Mesendoderm (in vitro differentiated cells): ENCODE results near the gene COL12A1.

Experiments used
- DNase-seq: peaks from one replicate; pipeline ENCODE4 v3.0.0; 2013
- H2AK5ac ChIP-seq: 2 replicates; pipeline ENCODE4 v1.6.1; 2013; ENCODE audit warnings: low read length, inconsistent platforms
- H2BK120ac ChIP-seq: 2 replicates; pipeline ENCODE4 v1.6.1; 2013; ENCODE audit warnings: low read depth, mild to moderate bottlenecking, low read length, moderate library complexity, mixed read lengths
- H2BK15ac ChIP-seq: replicated peaks from 2 replicates; pipeline ENCODE4 v1.6.1; 2013; ENCODE audit warnings: low read depth, mild to moderate bottlenecking, moderate library complexity
- H2BK5ac ChIP-seq: 2 replicates; pipeline ENCODE4 v1.6.1; 2013; ENCODE audit warnings: low read length, inconsistent platforms
- H3K18ac ChIP-seq: 2 replicates; pipeline ENCODE4 v1.6.1; 2013; ENCODE audit warnings: mild to moderate bottlenecking, low read length, mixed read lengths
- H3K23ac ChIP-seq: one replicate; pipeline ENCODE4 v1.6.1; 2013; ENCODE audit warnings: low read length
- H3K27ac ChIP-seq: 2 replicates; pipeline ENCODE4 v1.5.1; 2013; ENCODE audit warnings: low read depth, mild to moderate bottlenecking, inconsistent platforms, low read length, moderate library complexity
- H3K27me3 ChIP-seq: 2 replicates; pipeline ENCODE4 v1.6.1; 2013; ENCODE audit warnings: low read length, control low read depth, mild to moderate bottlenecking, inconsistent platforms; ENCODE audit not compliant: insufficient read depth, poor library complexity
- H3K36me3 ChIP-seq: 2 replicates; pipeline ENCODE4 v1.6.1; 2013; ENCODE audit warnings: low read length, inconsistent platforms; ENCODE audit not compliant: control insufficient read depth, insufficient read depth
- H3K4ac ChIP-seq: one replicate; pipeline ENCODE4 v1.6.1; 2013; ENCODE audit warnings: low read depth, mild to moderate bottlenecking, low read length, moderate library complexity
- H3K4me1 ChIP-seq: 2 replicates; pipeline ENCODE4 v1.6.1; 2013; ENCODE audit warnings: low read depth, low read length, inconsistent platforms; ENCODE audit not compliant: control insufficient read depth
- H3K4me2 ChIP-seq: 2 replicates; pipeline ENCODE4 v1.6.1; 2013; ENCODE audit warnings: low read length
- H3K4me3 ChIP-seq: 2 replicates; pipeline ENCODE4 v1.5.1; 2013; ENCODE audit warnings: mild to moderate bottlenecking, low read length
- H3K56ac ChIP-seq: one replicate; pipeline ENCODE4 v1.6.1; 2013; ENCODE audit warnings: low read length
- H3K79me1 ChIP-seq: 2 replicates; pipeline ENCODE4 v1.6.1; 2013; ENCODE audit warnings: low read length, inconsistent platforms
- H3K79me2 ChIP-seq: 2 replicates; pipeline ENCODE4 v1.6.1; 2013; ENCODE audit warnings: mild to moderate bottlenecking, low read length; ENCODE audit not compliant: control insufficient read depth, insufficient read depth
- H3K9ac ChIP-seq: 2 replicates; pipeline ENCODE4 v1.6.1; 2013; ENCODE audit warnings: low read length, inconsistent platforms
- H4K5ac ChIP-seq: one replicate; pipeline ENCODE4 v1.6.1; 2013; ENCODE audit warnings: low read length
- H4K8ac ChIP-seq: one replicate; pipeline ENCODE4 v1.6.1; 2013; ENCODE audit warnings: low read depth, mild to moderate bottlenecking, control low read depth, low read length, moderate library complexity
- WGBS: extraction: QIAGEN DNeasy Blood & Tissue Kit; methylation state at CpG from one replicate; pipeline ENCODE4 v1.1.7; 2013; ENCODE audit warnings: low lambda C conversion rate, missing lambda C conversion rate; ENCODE audit not compliant: insufficient coverage; ENCODE audit errors: extremely low coverage; 5-methylcytosine and 5-hydroxymethylcytosine counted together

COL12A1 gene

GRCh38 chr6:75081921-75082320 lies 123.9 kb downstream of the COL12A1 start:
- Histone ChIP-seq H2AK5ac (no peak overlapping the region), H3K27me3 (no peaks in the 10 kb centered on the region), H2BK15ac (no peak overlapping the region), H3K4me2 (no peak overlapping the region), H3K4me1 (peaks cover 3% of the 10 kb centered on the region), H4K5ac (no peak overlapping the region), H3K4me3 (no peak overlapping the region), H2BK120ac (no peak overlapping the region), H3K79me1 (no peaks in the 10 kb centered on the region), H3K56ac (no peak overlapping the region), H3K79me2 (no peaks in the 10 kb centered on the region), H3K18ac (no peak overlapping the region), H3K36me3 (no peaks in the 10 kb centered on the region), H2BK5ac (no peak overlapping the region), H4K8ac (no peak overlapping the region), H3K23ac (no peak overlapping the region), H3K4ac (no peak overlapping the region), H3K27ac (no peak overlapping the region), H3K9ac (no peak overlapping the region)
- no peak for DNase-seq

- no peak overlapping the region for H3K4me2 ChIP-seq
- H3K9ac ChIP-seq = no peak overlapping the region
- no peak overlapping the region for H3K4ac ChIP-seq
- H4K8ac ChIP-seq = no peak overlapping the region
- H3K4me3 ChIP-seq = no peak overlapping the region
- no peaks in the 10 kb centered on the region for H3K27me3 ChIP-seq
- H3K4me1 ChIP-seq = peaks cover 3% of the 10 kb centered on the region
- H2BK5ac ChIP-seq = no peak overlapping the region
- H3K79me1 ChIP-seq = no peaks in the 10 kb centered on the region
- H2BK15ac ChIP-seq = no peak overlapping the region
- no peak overlapping the region for H2AK5ac ChIP-seq
- H3K56ac ChIP-seq = no peak overlapping the region
- H4K5ac ChIP-seq = no peak overlapping the region
- H3K36me3 ChIP-seq = no peaks in the 10 kb centered on the region
- no peaks in the 10 kb centered on the region for H3K79me2 ChIP-seq
- H3K23ac ChIP-seq = no peak overlapping the region
- H3K18ac ChIP-seq = no peak overlapping the region
- H2BK120ac ChIP-seq = no peak overlapping the region
- no CpG with 5 or more reads among the region's 2 CpGs for WGBS
- DNase-seq = no peak
- no peak overlapping the region for H3K27ac ChIP-seq
These were observed 124.8 kb downstream of the COL12A1 start for GRCh38 chr6:75081047-75081446.

- H4K8ac ChIP-seq = no peak overlapping the region
- no CpG with 5 or more reads among the region's 2 CpGs for WGBS
- no peak overlapping the region for H2AK5ac ChIP-seq
These were observed 126.3 kb downstream of the COL12A1 start for GRCh38 chr6:75079589-75079988.

DNA sequence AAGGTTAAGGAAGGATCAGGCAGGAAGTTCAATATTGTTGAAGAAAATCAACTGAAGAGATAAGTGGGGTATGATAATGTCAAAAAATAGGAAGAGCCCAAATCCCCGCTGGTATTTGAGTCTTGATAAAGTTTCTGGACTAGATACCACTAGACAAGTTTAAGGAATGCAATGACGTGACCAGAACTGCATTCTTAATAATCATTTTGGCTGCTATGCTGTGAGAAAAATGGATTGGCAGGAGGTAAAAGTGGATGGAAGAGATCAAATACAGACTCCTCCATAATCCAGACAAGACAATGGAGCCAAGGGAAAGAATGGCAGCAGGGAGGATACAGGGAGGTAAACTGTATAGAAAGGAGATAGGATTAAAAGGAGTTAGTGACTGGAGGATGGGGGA lies 128.2 kb downstream of the COL12A1 start:
- H2BK120ac ChIP-seq = no peak overlapping the region
- no peak overlapping the region for H2BK15ac ChIP-seq
- no peak overlapping the region for H4K5ac ChIP-seq
- no peaks in the 10 kb centered on the region for H3K79me1 ChIP-seq
- H4K8ac ChIP-seq = no peak overlapping the region
- no peak overlapping the region for H3K18ac ChIP-seq
- H3K79me2 ChIP-seq = no peaks in the 10 kb centered on the region
- H3K56ac ChIP-seq = no peak overlapping the region
- no peak overlapping the region for H3K4me3 ChIP-seq
- H3K36me3 ChIP-seq = no peaks in the 10 kb centered on the region
- DNase-seq = no peak
- no peak overlapping the region for H3K9ac ChIP-seq
- H3K4me2 ChIP-seq = no peak overlapping the region
- no peak overlapping the region for H3K23ac ChIP-seq
- H3K27me3 ChIP-seq = no peaks in the 10 kb centered on the region
- H2AK5ac ChIP-seq = no peak overlapping the region
- H3K4me1 ChIP-seq = no peaks in the 10 kb centered on the region
- H3K4ac ChIP-seq = no peak overlapping the region
- WGBS = no CpG with 5 or more reads among the region's 2 CpGs
- no peak overlapping the region for H2BK5ac ChIP-seq
- H3K27ac ChIP-seq = no peak overlapping the region

More at GRCh38 chr6:75079589-75079988, 126.3 kb downstream of the COL12A1 start:
- H3K56ac ChIP-seq = no peak overlapping the region
- H3K27ac ChIP-seq = no peak overlapping the region
- no peak overlapping the region for H3K4me3 ChIP-seq
- H4K5ac ChIP-seq = no peak overlapping the region
- no peak overlapping the region for H2BK15ac ChIP-seq
- H2BK5ac ChIP-seq = no peak overlapping the region
- H3K9ac ChIP-seq = no peak overlapping the region
- DNase-seq = no peak
- no peak overlapping the region for H2BK120ac ChIP-seq
- no peaks in the 10 kb centered on the region for H3K27me3 ChIP-seq
- H3K36me3 ChIP-seq = no peaks in the 10 kb centered on the region
- H3K4ac ChIP-seq = no peak overlapping the region
- H3K79me2 ChIP-seq = no peaks in the 10 kb centered on the region
- H3K23ac ChIP-seq = no peak overlapping the region
- peaks cover 2% of the 10 kb centered on the region for H3K4me1 ChIP-seq
- no peaks in the 10 kb centered on the region for H3K79me1 ChIP-seq
- no peak overlapping the region for H3K4me2 ChIP-seq
- H3K18ac ChIP-seq = no peak overlapping the region

GRCh38 chr6:75076009-75076408 lies 129.8 kb downstream of the COL12A1 start:
- Histone ChIP-seq H3K9ac (no peak overlapping the region), H3K4me3 (no peak overlapping the region), H2BK15ac (no peak overlapping the region), H3K27me3 (no peaks in the 10 kb centered on the region), H3K23ac (no peak overlapping the region), H3K4me2 (no peak overlapping the region), H2AK5ac (no peak overlapping the region), H3K79me1 (no peaks in the 10 kb centered on the region), H4K5ac (no peak overlapping the region), H2BK120ac (no peak overlapping the region), H3K4ac (no peak overlapping the region), H3K4me1 (no peaks in the 10 kb centered on the region), H3K56ac (no peak overlapping the region), H4K8ac (no peak overlapping the region), H3K27ac (no peak overlapping the region), H3K36me3 (no peaks in the 10 kb centered on the region), H2BK5ac (no peak overlapping the region), H3K18ac (no peak overlapping the region), H3K79me2 (no peaks in the 10 kb centered on the region)
- DNase-seq = no peak
- no CpG with 5 or more reads among the region's 5 CpGs for WGBS

GRCh38 chr6:75070244-75070643 lies 135.6 kb downstream of the COL12A1 start:
- H3K36me3 ChIP-seq = no peaks in the 10 kb centered on the region
- H3K4me3 ChIP-seq = no peak overlapping the region
- no peak overlapping the region for H3K56ac ChIP-seq
- H2BK15ac ChIP-seq = no peak overlapping the region
- WGBS = no CpG with 5 or more reads among the region's 1 CpG
- no peak for DNase-seq
- no peak overlapping the region for H3K9ac ChIP-seq
- no peaks in the 10 kb centered on the region for H3K79me1 ChIP-seq
- H3K23ac ChIP-seq = no peak overlapping the region
- H3K4me1 ChIP-seq = peaks cover 2% of the 10 kb centered on the region
- no peaks in the 10 kb centered on the region for H3K27me3 ChIP-seq
- H2BK120ac ChIP-seq = no peak overlapping the region
- no peak overlapping the region for H4K5ac ChIP-seq
- H3K18ac ChIP-seq = no peak overlapping the region
- H3K4ac ChIP-seq = no peak overlapping the region
- H3K79me2 ChIP-seq = no peaks in the 10 kb centered on the region
- H2AK5ac ChIP-seq = no peak overlapping the region
- no peak overlapping the region for H4K8ac ChIP-seq
- no peak overlapping the region for H2BK5ac ChIP-seq
- no peak overlapping the region for H3K4me2 ChIP-seq
- H3K27ac ChIP-seq = no peak overlapping the region
